IPS DF 4.7 (cell line): ENCODE measurements around the gene CNMD.
"Not testable (repeated sequence)": the region's sequence is repeated elsewhere in the genome, so short reads cannot be mapped to it uniquely, and the experiment has no call there.

Experiments
- DNase-seq: peaks from one replicate; pipeline ENCODE4 v3.0.0-alpha.2; 2013; ENCODE audit warnings: low spot score; ENCODE audit errors: extremely low read depth

CNMD gene

DNA sequence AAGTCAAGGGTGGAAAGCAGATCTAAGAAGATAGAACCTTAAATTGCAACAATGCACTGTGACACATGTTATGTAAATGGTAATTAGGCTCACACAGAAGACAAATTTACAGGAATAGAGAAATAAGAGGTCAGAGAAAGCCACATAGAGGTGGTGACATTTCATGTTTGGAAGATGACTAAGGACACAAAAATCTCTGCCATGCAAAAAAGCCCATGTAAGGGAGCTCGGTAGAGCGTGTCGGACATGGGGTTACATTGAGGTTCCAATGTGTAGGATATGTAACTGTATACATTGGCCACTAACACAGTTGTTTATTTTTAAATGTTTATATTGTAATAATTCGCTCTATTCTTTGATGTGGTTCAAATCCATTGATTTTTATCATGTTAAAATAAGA, 53.2 kb downstream of the CNMD start:
- no peak for DNase-seq

DNA sequence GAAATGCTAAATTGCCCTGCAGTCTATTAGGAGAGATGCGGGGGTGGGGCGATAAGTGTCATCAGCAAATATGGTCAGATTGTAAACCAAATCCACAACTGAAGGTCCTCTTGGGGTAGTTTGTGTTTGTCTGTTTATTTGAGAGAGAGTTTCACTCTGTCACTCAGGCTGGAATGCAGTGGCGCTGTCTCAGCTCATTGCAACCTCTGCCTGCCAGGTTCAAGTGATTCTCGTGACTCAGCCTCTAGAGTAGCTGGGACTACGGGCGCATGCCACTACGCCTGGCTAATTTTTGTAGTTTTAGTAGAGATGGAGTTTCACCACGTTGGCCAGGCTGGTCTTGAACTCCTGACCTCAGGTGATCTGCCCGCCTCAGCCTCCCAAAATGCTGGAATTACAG, 53.8 kb downstream of the CNMD start:
- not testable (repeated sequence) for DNase-seq

DNA sequence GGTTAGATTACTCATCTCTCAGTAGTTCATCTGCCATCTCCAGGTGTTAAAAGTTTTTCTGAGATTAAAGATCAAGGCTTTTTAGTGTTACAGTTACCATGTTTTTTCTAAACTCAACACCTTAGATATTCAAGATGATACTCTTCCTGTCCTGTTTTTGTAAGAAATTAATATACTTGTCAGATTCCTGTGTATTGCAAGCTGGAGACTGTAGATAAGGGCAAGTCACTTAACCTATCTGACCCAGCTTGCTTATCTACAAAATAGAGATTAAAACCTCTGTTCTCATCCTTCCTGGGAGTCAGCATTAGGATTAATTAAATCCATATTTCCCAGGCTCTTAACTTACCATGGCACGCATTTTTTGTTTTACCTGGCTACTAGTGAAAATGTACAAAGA, 61.8 kb downstream of the CNMD start:
- no peak for DNase-seq

DNA sequence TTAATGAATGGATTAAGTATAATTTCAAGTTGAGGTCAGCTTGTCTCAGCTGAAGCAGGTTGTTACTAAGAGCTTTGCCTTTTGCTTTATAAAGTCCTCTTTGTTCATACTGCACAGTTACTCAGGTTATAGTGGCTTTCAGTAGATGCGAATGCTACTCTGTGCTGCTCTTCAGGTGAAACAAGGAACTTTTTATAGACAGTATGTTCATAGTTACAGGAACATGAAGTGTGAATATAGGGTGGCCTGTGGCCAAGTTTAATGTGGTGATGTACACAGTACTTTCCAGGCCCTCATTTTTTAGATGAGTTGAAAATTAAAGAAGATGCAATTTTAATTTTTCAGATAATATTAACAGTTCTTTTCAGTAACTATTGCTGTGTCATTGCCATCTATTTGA, 66.2 kb downstream of the CNMD start:
- no peak for DNase-seq

DNA sequence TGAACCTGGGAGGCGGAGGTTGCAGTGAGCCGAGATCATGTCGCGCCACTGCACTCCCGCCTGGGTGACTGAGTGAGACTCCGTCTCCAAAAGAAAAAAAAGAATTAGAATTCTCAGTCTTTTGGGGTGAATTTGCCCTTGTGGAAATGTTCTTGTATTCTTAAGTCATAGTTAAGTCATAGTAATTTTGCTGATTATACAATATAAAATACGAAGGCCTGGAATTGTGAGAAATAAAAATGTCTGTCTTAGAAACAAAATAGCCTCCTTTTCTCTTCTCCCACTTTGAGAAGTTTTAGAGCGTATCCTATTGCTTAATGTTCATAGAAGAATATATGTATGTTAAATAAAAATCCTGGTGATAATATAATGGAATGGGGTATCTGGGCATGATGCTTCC, 68.9 kb downstream of the CNMD start:
- no peak for DNase-seq

DNA sequence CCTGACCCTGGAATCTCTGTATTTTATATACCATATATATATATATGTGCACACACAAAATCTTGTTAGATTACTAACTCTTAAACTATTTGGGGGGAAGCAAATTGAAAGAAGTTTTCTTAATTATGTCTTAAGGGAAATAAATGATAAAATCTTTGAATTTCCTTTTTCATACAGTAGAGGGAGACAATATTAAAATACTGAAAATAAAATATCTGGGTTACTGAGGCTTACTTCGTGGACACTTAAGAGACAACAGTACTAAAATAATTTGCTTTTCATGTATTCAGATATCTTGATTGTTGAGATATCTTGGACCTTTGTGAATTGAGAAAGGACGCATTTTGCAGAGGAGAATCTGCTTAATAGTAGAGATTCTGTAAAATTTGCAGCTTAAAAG, 69.9 kb downstream of the CNMD start:
- DNase-seq, result no peak

DNA sequence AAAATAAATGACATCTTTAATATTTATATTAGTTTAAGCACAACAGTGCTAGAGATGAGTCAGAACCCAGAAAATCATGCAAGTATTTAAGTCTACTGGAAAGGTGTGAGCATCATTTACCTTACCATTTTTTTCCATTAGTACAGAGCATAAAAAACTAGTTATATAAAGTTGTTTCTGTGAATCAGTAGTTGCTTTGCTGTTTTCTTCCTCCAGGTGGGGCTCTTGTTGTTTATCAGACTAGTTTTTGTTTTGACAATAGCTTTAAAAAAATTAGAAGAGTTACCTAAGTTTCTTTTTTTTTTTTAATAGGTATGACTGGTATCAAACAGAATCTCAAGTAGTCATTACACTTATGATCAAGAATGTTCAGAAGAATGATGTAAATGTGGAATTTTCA, 74.3 kb downstream of the CNMD start:
- DNase-seq, result no peak

DNA sequence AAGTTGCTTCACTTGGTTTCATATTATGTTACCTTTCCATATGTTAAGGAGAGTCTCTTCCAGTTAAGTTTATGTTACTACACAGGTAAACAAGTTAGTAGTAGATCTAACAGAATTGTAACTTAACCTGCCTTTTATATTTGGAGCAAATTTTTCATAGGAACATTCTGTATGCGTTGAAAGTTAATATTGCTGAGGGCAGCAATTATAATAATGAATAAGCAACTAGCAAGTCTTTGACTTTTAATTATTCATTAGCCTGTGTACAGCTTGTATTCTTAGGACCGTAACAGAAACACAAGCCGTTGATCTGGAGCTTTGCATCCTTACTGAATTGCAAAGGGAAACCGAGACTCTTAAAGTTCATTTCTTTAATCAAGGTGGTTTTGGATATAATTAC, 75.3 kb downstream of the CNMD start:
- DNase-seq, result no peak

DNA sequence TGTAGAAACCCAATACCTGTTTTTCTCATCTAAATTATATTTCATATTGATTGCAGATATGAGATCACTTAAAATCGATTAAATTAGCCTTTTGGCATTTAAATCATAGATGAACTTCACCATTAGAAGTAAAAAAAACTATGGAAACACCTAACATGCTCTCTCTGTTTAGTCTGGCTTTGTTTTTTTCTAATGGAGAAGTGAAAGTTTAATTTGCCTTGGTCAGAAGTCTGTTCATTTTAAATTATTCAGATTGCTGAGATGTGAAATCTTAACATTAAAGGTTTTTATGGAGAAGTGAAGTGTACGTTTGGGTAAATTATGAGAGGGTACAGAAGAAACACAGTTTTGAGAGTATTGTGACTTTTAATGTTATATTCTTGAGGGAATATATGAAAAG, 80.3 kb downstream of the CNMD start:
- DNase-seq, result no peak
